AG09309 (cell line): ENCODE data around the gene DEK.
"Not testable (repeated sequence)": the region's sequence is repeated elsewhere in the genome, so short reads cannot be mapped to it uniquely, and the experiment has no call there.

ENCODE experiments used
- DNase-seq: peaks from one replicate; pipeline ENCODE4 v3.0.0-alpha.2; 2010; ENCODE audit warnings: low read depth
- H3K4me3 ChIP-seq: 2 replicates; pipeline ENCODE4 v1.5.1; 2011; ENCODE audit warnings: mild to moderate bottlenecking, low read depth, low read length, moderate library complexity; ENCODE audit not compliant: control insufficient read depth
- CTCF ChIP-seq: IDR thresholded peaks from 2 replicates; pipeline ENCODE4 v1.5.1; 2011; ENCODE audit warnings: mild to moderate bottlenecking, low read depth, low read length, inconsistent platforms; ENCODE audit not compliant: insufficient read depth, control insufficient read depth; ENCODE audit errors: missing control alignments

DEK gene

GRCh38 chr6:18242062-18242851 lies 22.1 kb downstream of the DEK start:
- no peak for TF ChIP-seq CTCF
- peak; percentile 89 for DNase-seq
- H3K4me3 ChIP-seq = no peak overlapping the region

GRCh38 chr6:18241208-18242038 lies 22.9 kb downstream of the DEK start:
- H3K4me3 ChIP-seq = no peak overlapping the region
- no peak for TF ChIP-seq CTCF
- DNase-seq = no peak

GRCh38 chr6:18240230-18240629 lies 24.1 kb downstream of the DEK start:
- no peak overlapping the region for H3K4me3 ChIP-seq
- no peak for DNase-seq
- no peak for TF ChIP-seq CTCF

- DNase-seq = no peak
- TF ChIP-seq CTCF = no peak
These were observed 27.2 kb downstream of the DEK start for GRCh38 chr6:18237167-18237566.

GRCh38 chr6:18235524-18235923 lies 28.8 kb downstream of the DEK start:
- no peak for DNase-seq
- no peak for TF ChIP-seq CTCF

More at GRCh38 chr6:18237167-18237566, 27.2 kb downstream of the DEK start:
- H3K4me3 ChIP-seq = no peak overlapping the region

GRCh38 chr6:18234564-18234963 lies 29.8 kb downstream of the DEK start:
- DNase-seq = no peak
- no peak overlapping the region for H3K4me3 ChIP-seq
- TF ChIP-seq CTCF = no peak

More at GRCh38 chr6:18235524-18235923, 28.8 kb downstream of the DEK start:
- H3K4me3 ChIP-seq = no peak overlapping the region

- H3K4me3 ChIP-seq = not testable (repeated sequence)
These were observed 30.6 kb downstream of the DEK start for GRCh38 chr6:18233770-18234169.

GRCh38 chr6:18231856-18232255 lies 32.5 kb downstream of the DEK start:
- not testable (repeated sequence) for H3K4me3 ChIP-seq, DNase-seq

More at GRCh38 chr6:18233770-18234169, 30.6 kb downstream of the DEK start:
- not testable (repeated sequence) for DNase-seq

GRCh38 chr6:18228590-18228989 lies 35.7 kb downstream of the DEK start:
- not testable (repeated sequence) for H3K4me3 ChIP-seq, DNase-seq

GRCh38 chr6:18227166-18227565 lies 37.2 kb downstream of the DEK start:
- not testable (repeated sequence) for H3K4me3 ChIP-seq, DNase-seq

- H3K4me3 ChIP-seq = not testable (repeated sequence)
- DNase-seq = peak; percentile 91
These were observed 37.8 kb downstream of the DEK start for GRCh38 chr6:18226451-18227105.
